ENCODE results near the gene LSS.

LSS gene

DNA sequence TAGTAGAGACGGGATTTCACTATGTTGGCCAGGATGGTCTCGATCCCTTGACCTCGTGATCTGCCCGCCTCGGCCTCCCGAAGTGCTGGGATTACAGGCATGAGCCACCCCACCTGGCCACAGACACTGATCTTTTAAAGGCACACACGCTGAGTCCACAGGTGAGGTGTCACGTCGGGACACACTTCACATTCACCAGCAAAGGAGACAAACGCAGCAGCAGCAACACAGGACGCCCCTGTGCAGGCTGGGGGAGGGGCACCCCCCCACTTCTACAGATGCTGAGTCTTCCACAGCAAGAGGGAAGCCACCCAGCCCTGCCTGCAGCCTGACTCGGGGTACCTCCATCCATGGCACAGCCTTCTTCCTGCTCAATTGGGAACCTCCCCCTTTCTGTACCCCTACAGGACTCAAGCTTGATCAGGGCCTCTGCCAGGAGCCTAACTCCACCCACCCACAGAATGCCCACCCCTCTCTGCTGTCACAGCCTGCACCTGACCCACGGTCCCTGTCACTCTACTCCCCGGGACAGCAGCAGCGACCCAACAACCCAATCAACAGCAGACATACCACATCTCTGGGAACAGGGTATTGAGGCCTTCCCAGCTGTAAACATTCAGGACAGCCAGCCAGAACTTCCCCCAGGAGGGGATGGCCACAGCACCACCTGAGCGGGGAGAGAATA is 9.5 kb downstream of the LSS start:
- Histone ChIP-seq H3K36me3 (ENCODE audit: control insufficient read depth, insufficient read depth, low read length) (peaks cover 77% of the 10 kb centered on the region), H3K27ac (ENCODE audit: low read depth, low read length) (no peak overlapping the region)

GRCh38 chr21:46217511-46218196 is 10.9 kb downstream of the LSS start:
- Histone ChIP-seq H3K9me3 (ENCODE audit: control insufficient read depth, insufficient read depth, low read depth, low read length) (no peaks in the 10 kb centered on the region), H3K27me3 (ENCODE audit: control insufficient read depth, insufficient read depth, low read length) (no peaks in the 10 kb centered on the region), H3K36me3 (ENCODE audit: control insufficient read depth, insufficient read depth, low read length) (peaks cover 84% of the 10 kb centered on the region), H3K4me1 (ENCODE audit: control insufficient read depth, insufficient read depth, low read length) (no peaks in the 10 kb centered on the region), H3K9ac (ENCODE audit: low read length) (no peak overlapping the region), H3K27ac (ENCODE audit: low read depth, low read length) (no peak overlapping the region), H3K4me3 (ENCODE audit: low read depth, low read length) (no peak overlapping the region)

More for the DNA sequence above, 9.5 kb downstream of the LSS start:
- Histone ChIP-seq H3K9ac (ENCODE audit: low read length) (peak overlapping the region; percentile 6), H3K27me3 (ENCODE audit: control insufficient read depth, insufficient read depth, low read length) (no peaks in the 10 kb centered on the region), H3K4me1 (ENCODE audit: control insufficient read depth, insufficient read depth, low read length) (no peaks in the 10 kb centered on the region), H3K9me3 (ENCODE audit: control insufficient read depth, insufficient read depth, low read depth, low read length) (no peaks in the 10 kb centered on the region), H3K4me3 (ENCODE audit: low read depth, low read length) (no peak overlapping the region)

GRCh38 chr21:46216132-46216747 is 12.3 kb downstream of the LSS start:
- Histone ChIP-seq H3K36me3 (ENCODE audit: control insufficient read depth, insufficient read depth, low read length) (peaks cover 84% of the 10 kb centered on the region), H3K4me1 (ENCODE audit: control insufficient read depth, insufficient read depth, low read length) (no peaks in the 10 kb centered on the region), H3K27me3 (ENCODE audit: control insufficient read depth, insufficient read depth, low read length) (no peaks in the 10 kb centered on the region), H3K9ac (ENCODE audit: low read length) (no peak overlapping the region), H3K27ac (ENCODE audit: low read depth, low read length) (no peak overlapping the region), H3K4me3 (ENCODE audit: low read depth, low read length) (no peak overlapping the region), H3K9me3 (ENCODE audit: control insufficient read depth, insufficient read depth, low read depth, low read length) (no peaks in the 10 kb centered on the region)

DNA sequence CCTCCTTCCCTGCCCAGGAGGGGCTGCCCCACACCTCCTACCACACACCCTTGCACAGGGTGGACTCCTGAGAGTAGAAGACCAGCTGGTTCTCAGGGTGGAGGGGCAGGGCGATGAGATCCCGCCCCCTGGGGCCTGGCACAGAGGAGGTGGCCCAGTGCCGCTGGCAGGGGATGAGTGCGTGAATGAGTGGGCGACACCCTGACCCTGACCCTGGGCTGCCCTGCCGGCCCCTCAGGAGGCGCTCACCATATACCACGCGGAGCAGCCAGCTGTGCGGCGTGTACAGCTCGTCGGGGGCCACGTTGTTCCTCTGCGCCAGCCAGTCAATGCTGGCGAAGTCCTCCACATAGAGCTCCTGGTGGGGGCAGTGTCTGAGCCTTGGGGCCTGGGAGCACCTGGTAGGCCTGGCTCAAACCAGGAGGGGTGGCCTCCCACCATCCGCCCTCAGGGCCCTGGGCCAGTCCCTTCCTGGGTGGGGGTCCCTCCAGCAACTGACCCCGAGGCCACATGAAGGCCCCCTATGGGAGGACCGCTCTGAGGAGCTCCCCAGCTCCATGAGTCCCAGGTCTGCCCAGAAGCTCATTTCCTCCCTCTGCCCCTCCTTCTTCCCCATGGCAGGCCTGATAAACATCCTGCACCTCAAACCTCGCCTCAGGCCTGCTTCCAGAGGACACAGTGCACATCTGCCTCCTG is 13.0 kb downstream of the LSS start:
- no peak overlapping the region for H3K27ac ChIP-seq (ENCODE audit: low read depth, low read length)
- no peak overlapping the region for H3K4me3 ChIP-seq (ENCODE audit: low read depth, low read length)
- H3K9me3 ChIP-seq (ENCODE audit: control insufficient read depth, insufficient read depth, low read depth, low read length): no peaks in the 10 kb centered on the region
- no peaks in the 10 kb centered on the region for H3K4me1 ChIP-seq (ENCODE audit: control insufficient read depth, insufficient read depth, low read length)
- H3K9ac ChIP-seq (ENCODE audit: low read length): no peak overlapping the region
- no peaks in the 10 kb centered on the region for H3K27me3 ChIP-seq (ENCODE audit: control insufficient read depth, insufficient read depth, low read length)
- peaks cover 82% of the 10 kb centered on the region for H3K36me3 ChIP-seq (ENCODE audit: control insufficient read depth, insufficient read depth, low read length)

GRCh38 chr21:46214478-46215340 is 13.9 kb downstream of the LSS start:
- Histone ChIP-seq H3K4me3 (ENCODE audit: low read depth, low read length) (no peak overlapping the region), H3K27ac (ENCODE audit: low read depth, low read length) (no peak overlapping the region), H3K27me3 (ENCODE audit: control insufficient read depth, insufficient read depth, low read length) (no peaks in the 10 kb centered on the region), H3K36me3 (ENCODE audit: control insufficient read depth, insufficient read depth, low read length) (peaks cover 78% of the 10 kb centered on the region), H3K9me3 (ENCODE audit: control insufficient read depth, insufficient read depth, low read depth, low read length) (no peaks in the 10 kb centered on the region), H3K9ac (ENCODE audit: low read length) (peak overlapping the region; percentile 23), H3K4me1 (ENCODE audit: control insufficient read depth, insufficient read depth, low read length) (no peaks in the 10 kb centered on the region)

- Histone ChIP-seq H3K4me1 (ENCODE audit: control insufficient read depth, insufficient read depth, low read length) (no peaks in the 10 kb centered on the region), H3K36me3 (ENCODE audit: control insufficient read depth, insufficient read depth, low read length) (peaks cover 76% of the 10 kb centered on the region), H3K27me3 (ENCODE audit: control insufficient read depth, insufficient read depth, low read length) (no peaks in the 10 kb centered on the region), H3K9me3 (ENCODE audit: control insufficient read depth, insufficient read depth, low read depth, low read length) (no peaks in the 10 kb centered on the region), H3K4me3 (ENCODE audit: low read depth, low read length) (no peak overlapping the region), H3K9ac (ENCODE audit: low read length) (no peak overlapping the region), H3K27ac (ENCODE audit: low read depth, low read length) (peak overlapping the region; percentile 42; the same call in 1 of the 2 replicates)
Observed at GRCh38 chr21:46213620-46214286, 14.8 kb downstream of the LSS start.

DNA sequence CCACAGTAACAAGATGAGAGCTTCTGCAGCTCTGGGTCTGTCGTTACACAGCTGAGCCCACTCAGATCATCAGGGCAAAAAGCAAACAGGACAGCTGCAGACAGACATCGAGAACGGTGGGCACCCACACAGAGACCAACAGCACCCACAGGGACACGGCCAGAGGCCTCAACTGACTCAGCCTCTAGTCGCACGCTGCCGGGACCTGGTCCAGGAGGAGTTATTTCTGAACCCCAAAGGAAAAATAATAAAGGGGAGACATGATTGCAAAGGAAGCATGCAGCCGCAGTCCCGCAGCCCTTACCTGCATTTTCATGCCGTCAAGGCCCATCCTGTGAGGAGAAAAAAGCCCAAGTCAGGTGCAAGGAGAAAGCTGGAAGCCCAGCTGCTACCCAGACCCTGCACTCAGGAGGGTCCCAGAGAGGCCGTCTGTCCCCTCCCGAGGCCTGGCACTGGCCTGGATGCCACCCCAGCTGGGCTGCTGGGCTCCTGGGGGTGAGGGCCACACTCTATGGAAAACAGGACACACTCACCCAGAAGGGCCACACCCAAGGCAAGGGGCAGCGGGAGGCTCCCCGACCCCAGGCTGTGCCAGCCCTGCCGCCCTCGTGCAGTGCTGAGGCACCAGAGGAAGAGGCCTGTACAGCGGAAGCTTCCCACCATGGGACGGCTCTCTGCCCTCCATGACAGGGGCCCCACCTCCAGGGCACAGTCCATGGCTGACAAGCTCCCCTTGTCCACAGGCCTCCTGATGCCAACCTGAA is 15.7 kb downstream of the LSS start:
- no peak overlapping the region for H3K9ac ChIP-seq (ENCODE audit: low read length)
- H3K27me3 ChIP-seq (ENCODE audit: control insufficient read depth, insufficient read depth, low read length): no peaks in the 10 kb centered on the region
- no peak overlapping the region; the same call in 1 of the 2 replicates for H3K27ac ChIP-seq (ENCODE audit: low read depth, low read length)
- H3K9me3 ChIP-seq (ENCODE audit: control insufficient read depth, insufficient read depth, low read depth, low read length): no peaks in the 10 kb centered on the region
- H3K4me3 ChIP-seq (ENCODE audit: low read depth, low read length): no peak overlapping the region
- peaks cover 84% of the 10 kb centered on the region for H3K36me3 ChIP-seq (ENCODE audit: control insufficient read depth, insufficient read depth, low read length)
- no peaks in the 10 kb centered on the region for H3K4me1 ChIP-seq (ENCODE audit: control insufficient read depth, insufficient read depth, low read length)

DNA sequence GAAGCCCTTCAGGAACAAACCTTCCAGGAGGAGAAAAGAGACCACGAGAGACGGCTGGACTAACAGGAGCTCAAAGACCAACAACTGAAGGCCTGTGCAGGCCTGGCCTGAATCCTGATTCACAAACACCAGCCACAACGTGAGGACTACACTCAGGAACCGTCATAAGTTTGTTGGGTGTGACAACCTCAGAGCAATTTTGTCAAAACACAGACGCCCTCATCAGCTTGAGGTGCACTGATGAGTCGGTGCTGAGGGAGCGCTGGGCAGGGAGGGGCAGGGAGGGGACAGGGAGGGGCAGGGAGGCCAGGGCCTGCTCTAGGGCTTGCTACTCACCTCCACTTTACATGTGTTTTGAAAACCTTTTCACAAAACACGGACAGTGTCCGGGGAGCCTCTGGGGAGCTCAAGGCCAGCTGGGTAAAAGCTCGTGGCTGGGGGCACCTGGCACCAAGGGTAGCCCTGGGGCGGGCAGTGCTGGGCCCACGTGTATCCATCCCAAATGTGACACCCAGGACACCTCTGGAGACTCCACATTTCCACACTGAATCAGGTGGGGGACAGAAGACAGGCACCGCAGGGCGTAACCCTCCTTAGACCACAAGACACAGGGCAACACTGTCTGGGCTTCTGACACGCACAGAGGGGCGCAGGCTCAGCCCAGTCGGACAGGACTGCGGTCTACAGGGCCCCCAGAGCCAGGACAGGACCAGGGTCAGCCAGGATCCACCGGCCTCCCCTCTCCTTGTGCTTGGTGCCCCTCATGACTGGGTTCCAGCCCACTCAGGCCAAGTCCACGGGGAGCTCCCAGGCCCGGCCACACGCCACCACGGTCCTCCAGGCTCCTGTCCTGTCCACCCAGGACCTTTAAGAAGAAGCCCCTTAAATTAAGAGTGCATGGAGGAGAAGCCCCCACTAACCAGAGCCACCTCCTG is 16.5 kb downstream of the LSS start:
- Histone ChIP-seq H3K9me3 (ENCODE audit: control insufficient read depth, insufficient read depth, low read depth, low read length) (no peaks in the 10 kb centered on the region), H3K4me3 (ENCODE audit: low read depth, low read length) (no peak overlapping the region), H3K4me1 (ENCODE audit: control insufficient read depth, insufficient read depth, low read length) (no peaks in the 10 kb centered on the region), H3K9ac (ENCODE audit: low read length) (no peak overlapping the region), H3K27me3 (ENCODE audit: control insufficient read depth, insufficient read depth, low read length) (no peaks in the 10 kb centered on the region), H3K27ac (ENCODE audit: low read depth, low read length) (no peak overlapping the region; the same call in 1 of the 2 replicates), H3K36me3 (ENCODE audit: control insufficient read depth, insufficient read depth, low read length) (peaks cover 86% of the 10 kb centered on the region)

GRCh38 chr21:46211376-46211775 is 17.2 kb downstream of the LSS start:
- H3K4me3 ChIP-seq (ENCODE audit: low read depth, low read length): no peak overlapping the region
- no peaks in the 10 kb centered on the region for H3K4me1 ChIP-seq (ENCODE audit: control insufficient read depth, insufficient read depth, low read length)
- H3K36me3 ChIP-seq (ENCODE audit: control insufficient read depth, insufficient read depth, low read length): peaks cover 90% of the 10 kb centered on the region
- no peak overlapping the region for H3K27ac ChIP-seq (ENCODE audit: low read depth, low read length)
- no peaks in the 10 kb centered on the region for H3K27me3 ChIP-seq (ENCODE audit: control insufficient read depth, insufficient read depth, low read length)
- no peak overlapping the region for H3K9ac ChIP-seq (ENCODE audit: low read length)
- H3K9me3 ChIP-seq (ENCODE audit: control insufficient read depth, insufficient read depth, low read depth, low read length): no peaks in the 10 kb centered on the region

All from HUES6 (cell line).